RWPE1 (cell line): ENCODE measurements around the gene EXOSC10.

Experiments
- CTCF ChIA-PET: fragments of 350-600 bp; sonication (Branson Sonifier 250); formaldehyde crosslinking; extraction: SDS; loops from one replicate; lab custom pipeline; 2021; lab: Yijun Ruan, JAX
- POLR2A ChIA-PET: fragments of 400-600 bp; formaldehyde crosslinking; extraction: SDS; loops from one replicate; lab custom pipeline; 2020; ENCODE audit warnings: antibody characterized with exemption; ENCODE audit not compliant: low non-redundant PET; lab: Yijun Ruan, JAX
- DNase-seq: peaks from one replicate; pipeline ENCODE4 v3.0.0; 2012; ENCODE audit warnings: low spot score
- H3K27ac ChIP-seq: fragments of 450-650 bp; 2 replicates; pipeline ENCODE4 v1.5.1; 2017
- TF ChIP-seq, protein P1 (sequence below): fragments of 450-650 bp; conservative IDR thresholded peaks from 2 replicates; pipeline ENCODE4 v1.5.1; 2017; ENCODE audit warnings: low read depth, mild to moderate bottlenecking

Gene EXOSC10

GRCh38 chr1:11059155-11059967 lies 40.3 kb downstream of the EXOSC10 start:
- TF ChIP-seq, protein P1, sequence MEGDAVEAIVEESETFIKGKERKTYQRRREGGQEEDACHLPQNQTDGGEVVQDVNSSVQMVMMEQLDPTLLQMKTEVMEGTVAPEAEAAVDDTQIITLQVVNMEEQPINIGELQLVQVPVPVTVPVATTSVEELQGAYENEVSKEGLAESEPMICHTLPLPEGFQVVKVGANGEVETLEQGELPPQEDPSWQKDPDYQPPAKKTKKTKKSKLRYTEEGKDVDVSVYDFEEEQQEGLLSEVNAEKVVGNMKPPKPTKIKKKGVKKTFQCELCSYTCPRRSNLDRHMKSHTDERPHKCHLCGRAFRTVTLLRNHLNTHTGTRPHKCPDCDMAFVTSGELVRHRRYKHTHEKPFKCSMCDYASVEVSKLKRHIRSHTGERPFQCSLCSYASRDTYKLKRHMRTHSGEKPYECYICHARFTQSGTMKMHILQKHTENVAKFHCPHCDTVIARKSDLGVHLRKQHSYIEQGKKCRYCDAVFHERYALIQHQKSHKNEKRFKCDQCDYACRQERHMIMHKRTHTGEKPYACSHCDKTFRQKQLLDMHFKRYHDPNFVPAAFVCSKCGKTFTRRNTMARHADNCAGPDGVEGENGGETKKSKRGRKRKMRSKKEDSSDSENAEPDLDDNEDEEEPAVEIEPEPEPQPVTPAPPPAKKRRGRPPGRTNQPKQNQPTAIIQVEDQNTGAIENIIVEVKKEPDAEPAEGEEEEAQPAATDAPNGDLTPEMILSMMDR, result no peak
- peak overlapping the region; percentile 76 for H3K27ac ChIP-seq
- no peak for DNase-seq
- CTCF ChIA-PET, result interaction anchor here (0.6 to 3.7 kb wide), 4 partner anchors 14 to 99 kb away, joined by 3 to 22 read pairs (median 3); no protein-coding TSS in a partner anchor
- POLR2A ChIA-PET, result interaction anchor here (0.6 kb wide), 1 partner anchor 581 kb away, joined by 5 read pairs; no protein-coding TSS in a partner anchor

- TF ChIP-seq, protein P1, result no peak
- no peak for DNase-seq
- ChIA-PET POLR2A (interaction anchor here (0.6 kb wide), 2 partner anchors 388 to 581 kb away, joined by 5 read pairs; no protein-coding TSS in a partner anchor), CTCF (interaction anchor here (3.7 kb wide), 1 partner anchor 21 kb away, joined by 22 read pairs; no protein-coding TSS in a partner anchor)
- H3K27ac ChIP-seq, result peak overlapping the region; percentile 76
These were observed 41.0 kb downstream of the EXOSC10 start for GRCh38 chr1:11058595-11059154.

- DNase-seq, result no peak
- CTCF ChIA-PET, result interaction anchor here (3.7 kb wide), 1 partner anchor 20 kb away, joined by 22 read pairs; no protein-coding TSS in a partner anchor
- TF ChIP-seq, protein P1, result no peak
- POLR2A ChIA-PET, result no interaction called here
- peak overlapping the region; percentile 76 for H3K27ac ChIP-seq
These were observed 41.6 kb downstream of the EXOSC10 start for GRCh38 chr1:11058026-11058425.

DNA sequence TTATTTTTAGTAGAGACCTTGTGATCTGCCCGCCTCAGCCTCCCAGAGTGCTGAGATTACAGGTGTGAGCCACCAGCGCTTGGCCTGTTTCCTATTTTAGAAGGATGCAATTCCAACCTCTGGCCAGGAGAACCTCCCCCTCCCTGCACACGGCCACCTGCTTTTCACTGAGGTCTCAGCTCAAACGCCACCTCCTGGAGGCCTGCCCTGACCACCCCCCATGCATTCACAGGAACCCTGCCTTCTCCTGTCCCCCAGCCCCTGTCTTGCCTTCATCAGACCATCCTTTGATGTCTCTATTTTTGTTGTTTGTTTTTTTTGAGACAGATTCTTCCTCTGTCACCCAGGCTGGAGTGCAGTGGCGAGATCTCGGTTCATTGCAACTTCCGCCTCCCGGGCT lies 42.2 kb downstream of the EXOSC10 start:
- TF ChIP-seq, protein P1, result no peak
- POLR2A ChIA-PET, result no interaction called here
- CTCF ChIA-PET, result interaction anchor here (3.7 kb wide), 1 partner anchor 20 kb away, joined by 22 read pairs; no protein-coding TSS in a partner anchor
- H3K27ac ChIP-seq, result peak overlapping the region; percentile 76; the same call in 1 of the 2 replicates
- DNase-seq, result no peak

- TF ChIP-seq, protein P1, result no peak
- CTCF ChIA-PET, result interaction anchor here (3.7 kb wide), 1 partner anchor 19 kb away, joined by 22 read pairs; no protein-coding TSS in a partner anchor
- H3K27ac ChIP-seq, result peak overlapping the region; percentile 76
- DNase-seq, result no peak
- POLR2A ChIA-PET, result interaction anchor here (0.6 to 0.7 kb wide), 2 partner anchors 75 to 185 kb away, joined by 3 to 5 read pairs; a partner anchor contains a TSS
These were observed 43.2 kb downstream of the EXOSC10 start for GRCh38 chr1:11056504-11056903.

- DNase-seq, result no peak
- peak overlapping the region; percentile 76 for H3K27ac ChIP-seq
- ChIA-PET POLR2A (interaction anchor here (0.6 to 0.7 kb wide), 2 partner anchors 74 to 185 kb away, joined by 3 to 5 read pairs; a partner anchor contains a TSS), CTCF (interaction anchor here (3.7 kb wide), 1 partner anchor 18 kb away, joined by 22 read pairs; no protein-coding TSS in a partner anchor)
- TF ChIP-seq, protein P1, result no peak
These were observed 44.0 kb downstream of the EXOSC10 start for GRCh38 chr1:11055676-11056075.
